HCT116 (cell line): Measurements from ENCODE around the gene CH25H. TPM values are rescaled to one million over a fixed set of nuclear protein-coding genes. Genes with fewer than 3 reads are reported as not detected.

Experiments used
- ATAC-seq: fragments of 200-7000 bp; cut with Tn5 transposase; 2 replicates; pipeline ENCODE4 v1.9.1; 2020; ENCODE audit warnings: mild to moderate bottlenecking, moderate library complexity
- BruUV-seq: library from RNA; stranded (reverse); fragments of 400-500 nt; replicated peaks from 2 replicates; lab custom pipeline; 2021; lab: Mats Ljungman, UMichigan
- CTCF ChIA-PET: fragments of 300-600 bp; sonication (Branson Sonifier 250); formaldehyde crosslinking; loops from one replicate; lab custom pipeline; 2021; ENCODE audit warnings: antibody characterized with exemption; lab: Charles Lee
- POLR2A ChIA-PET: fragments of 300-600, 350-600 bp; sonication (Branson Sonifier 250); formaldehyde crosslinking; loops from one replicate; lab custom pipeline; 2021; ENCODE audit warnings: antibody characterized with exemption; lab: Charles Lee
- RAD21 ChIA-PET, 2 experiments: fragments of 300-600 bp; sonication (Branson Sonifier 250); formaldehyde crosslinking; loops; one replicate each; lab custom pipeline; 2023; ENCODE audit warnings: low total read pairs in 2 of 2; ENCODE audit not compliant: uncharacterized antibody in 2 of 2, unreplicated experiment in 2 of 2, low non-redundant PET in 1 of 2; lab: Charles Lee
- DNase-seq: peaks from one replicate; pipeline ENCODE4 v3.0.0-alpha.2; 2010; ENCODE audit warnings: low read depth, low spot score
- H2AFZ ChIP-seq: fragments of 200-600 bp; shearing (Covaris generic), sonication (generic); 2 replicates; pipeline ENCODE4 v1.6.1; 2017; ENCODE audit warnings: low read depth, mixed run types, mixed read lengths, antibody characterized with exemption, low read length; ENCODE audit not compliant: poor library complexity, severe bottlenecking
- H3K27ac ChIP-seq: 2 replicates; pipeline ENCODE4 v1.5.1; 2012; ENCODE audit warnings: low read depth, low read length
- H3K27me3 ChIP-seq: fragments of 200-600 bp; sonication (generic); 2 replicates; pipeline ENCODE4 v1.6.1; 2016; ENCODE audit warnings: mixed run types, low read length, mixed read lengths; ENCODE audit not compliant: insufficient read depth
- H3K36me3 ChIP-seq, 2 experiments: fragments of 200-500 bp in 1 of 2; fragments of 200-600 bp in 1 of 2; sonication (Bioruptor generic) in 1 of 2; sonication (generic) in 1 of 2; 2 replicates each; pipeline versions ENCODE4 v1.5.1 to v1.6.1; 2014 to 2016; ENCODE audit warnings: low read length in 2 of 2, inconsistent platforms in 1 of 2, mixed read lengths in 1 of 2, mixed run types in 1 of 2; ENCODE audit not compliant: insufficient read depth in 2 of 2, control insufficient read depth in 1 of 2
- H3K4me1 ChIP-seq, 2 experiments: fragments of 200-600 bp in 1 of 2; sonication (generic) in 1 of 2; 2 replicates each; pipeline versions ENCODE4 v1.5.1 to v1.6.1; 2012 to 2017; ENCODE audit warnings: low read length in 2 of 2, inconsistent platforms in 1 of 2, mild to moderate bottlenecking in 1 of 2, mixed read lengths in 1 of 2, mixed run types in 1 of 2, moderate library complexity in 1 of 2; ENCODE audit not compliant: insufficient read depth in 2 of 2, control insufficient read depth in 1 of 2
- H3K4me2 ChIP-seq: fragments of 200-600 bp; sonication (generic); 2 replicates; pipeline ENCODE4 v1.6.1; 2017; ENCODE audit warnings: mixed run types, low read length, mixed read lengths
- H3K4me3 ChIP-seq, 2 experiments: fragments of 200-600 bp in 1 of 2; sonication (generic) in 1 of 2; replicated peaks in 1 of 2; 2 replicates each; pipeline ENCODE4 v1.5.1; 2011 to 2016; ENCODE audit warnings: low read length in 2 of 2, control low read depth in 1 of 2, low read depth in 1 of 2, mild to moderate bottlenecking in 1 of 2, mixed read lengths in 1 of 2, mixed run types in 1 of 2
- H3K79me2 ChIP-seq: fragments of 200-600 bp; sonication (generic); 2 replicates; pipeline ENCODE4 v1.6.1; 2017; ENCODE audit warnings: mild to moderate bottlenecking, mixed run types, low read length, moderate library complexity, mixed read lengths; ENCODE audit not compliant: insufficient read depth
- H3K9ac ChIP-seq: fragments of 200-600 bp; sonication (generic); 2 replicates; pipeline ENCODE4 v1.6.1; 2016; ENCODE audit warnings: low read length, mixed read lengths
- H3K9me2 ChIP-seq: fragments of 200-600 bp; sonication (generic), shearing (Covaris generic); 2 replicates; pipeline ENCODE4 v1.6.1; 2017; ENCODE audit warnings: mixed run types, mild to moderate bottlenecking, moderate library complexity; ENCODE audit not compliant: insufficient read depth
- H3K9me3 ChIP-seq, 2 experiments: fragments of 200-500 bp in 1 of 2; fragments of 200-600 bp in 1 of 2; sonication (Bioruptor generic) in 1 of 2; sonication (generic) in 1 of 2; 2 replicates each; pipeline ENCODE4 v1.6.1; 2014 to 2017; ENCODE audit warnings: low read length in 2 of 2, mixed read lengths in 2 of 2, inconsistent platforms in 1 of 2, low read depth in 1 of 2, mild to moderate bottlenecking in 1 of 2, mixed run types in 1 of 2, moderate library complexity in 1 of 2; ENCODE audit not compliant: control insufficient read depth in 1 of 2, insufficient read depth in 1 of 2
- H4K20me1 ChIP-seq: fragments of 200-600 bp; sonication (generic), shearing (Covaris generic); 2 replicates; pipeline ENCODE4 v1.6.1; 2017; ENCODE audit warnings: mixed run types, mild to moderate bottlenecking, moderate library complexity; ENCODE audit not compliant: insufficient read depth
- CBX3 ChIP-seq: IDR thresholded peaks from 2 replicates; pipeline ENCODE4 v1.6.1; 2012; ENCODE audit warnings: low read depth
- EGR1 ChIP-seq: IDR thresholded peaks from 2 replicates; pipeline ENCODE4 v1.6.1; 2012; ENCODE audit warnings: low read depth
- ELF1 ChIP-seq: IDR thresholded peaks from 2 replicates; pipeline ENCODE4 v1.6.1; 2012; ENCODE audit warnings: low read depth, borderline replicate concordance
- EZH2 ChIP-seq: fragments of 200-600 bp; sonication (generic); IDR thresholded peaks from 2 replicates; pipeline ENCODE4 v1.6.1; 2017; ENCODE audit warnings: antibody characterized with exemption, mixed run types
- EZH2phosphoT487 ChIP-seq: fragments of 200-600 bp; IDR thresholded peaks from 2 replicates; pipeline ENCODE4 v1.6.1; 2018; ENCODE audit warnings: antibody characterized with exemption, borderline replicate concordance
- FOSL1 ChIP-seq: IDR thresholded peaks from 2 replicates; pipeline ENCODE4 v1.6.1; 2012; ENCODE audit warnings: low read depth
- POLR2A ChIP-seq: IDR thresholded peaks from 2 replicates; pipeline ENCODE4 v1.7.0; 2011; ENCODE audit warnings: borderline replicate concordance; ENCODE audit not compliant: insufficient read depth, insufficient read length; ENCODE audit errors: extremely low read depth
- POLR2AphosphoS5 ChIP-seq: IDR thresholded peaks from 2 replicates; pipeline ENCODE4 v1.6.1; 2011; ENCODE audit warnings: mild to moderate bottlenecking, low read depth, low read length, moderate library complexity
- RAD21 ChIP-seq: IDR thresholded peaks from 2 replicates; pipeline ENCODE4 v1.6.1; 2012; ENCODE audit warnings: low read depth, mild to moderate bottlenecking
- SIN3A ChIP-seq: IDR thresholded peaks from 2 replicates; pipeline ENCODE4 v1.6.1; 2012; ENCODE audit warnings: low read depth
- SP1 ChIP-seq: IDR thresholded peaks from 2 replicates; pipeline ENCODE4 v1.6.1; 2012; ENCODE audit warnings: low read depth
- SRF ChIP-seq: IDR thresholded peaks from 2 replicates; pipeline ENCODE4 v1.6.1; 2012; ENCODE audit warnings: low read depth
- TCF7L2 ChIP-seq: IDR thresholded peaks from 2 replicates; pipeline ENCODE4 v1.7.0; 2011; ENCODE audit warnings: borderline replicate concordance, inconsistent platforms; ENCODE audit not compliant: insufficient read depth, insufficient read length; ENCODE audit errors: extremely low read depth
- YY1 ChIP-seq: IDR thresholded peaks from 2 replicates; pipeline ENCODE4 v1.6.1; 2011; ENCODE audit warnings: low read length, low read depth, moderate library complexity, mild to moderate bottlenecking; ENCODE audit not compliant: insufficient replicate concordance; ENCODE audit errors: extremely low read depth
- ZNF274 ChIP-seq: fragments of 200-500 bp; sonication (Bioruptor generic); IDR thresholded peaks from 2 replicates; pipeline ENCODE4 v1.6.1; 2014; ENCODE audit warnings: mild to moderate bottlenecking, low read depth, low read length, inconsistent platforms
- intact Hi-C: fragments of 100-400 bp; cut with micrococcal nuclease; formaldehyde crosslinking; loops from 2 replicates; pipeline ENCODE4 v1.10.0; 2022
- total RNA-seq: library from RNA; stranded (reverse); gene quantifications from one replicate; pipeline ENCODE4 v1.2.1, GENCODE V29; 2021; ENCODE audit not compliant: unreplicated experiment
- TF ChIP-seq, protein P1 (sequence below), 3 experiments: fragments of 200-600 bp in 1 of 3; sonication (generic) in 1 of 3; IDR thresholded peaks in 2 of 3; conservative IDR thresholded peaks in 1 of 3; 2 replicates each; pipeline ENCODE4 v1.5.1; 2012 to 2017; ENCODE audit warnings: low read depth in 2 of 3, low read length in 2 of 3, antibody characterized with exemption in 1 of 3, borderline replicate concordance in 1 of 3, control low read depth in 1 of 3, mild to moderate bottlenecking in 1 of 3, mixed read lengths in 1 of 3, mixed run types in 1 of 3, moderate library complexity in 1 of 3; ENCODE audit not compliant: insufficient read depth in 1 of 3
- TF ChIP-seq, protein P2 (sequence below): IDR thresholded peaks from 2 replicates; pipeline ENCODE4 v1.6.1; 2011; ENCODE audit warnings: mild to moderate bottlenecking, low read length, moderate library complexity; ENCODE audit not compliant: insufficient replicate concordance; ENCODE audit errors: extremely low read depth

CH25H gene
- total RNA-seq, 1 experiment from 2014 or later: not detected

DNA sequence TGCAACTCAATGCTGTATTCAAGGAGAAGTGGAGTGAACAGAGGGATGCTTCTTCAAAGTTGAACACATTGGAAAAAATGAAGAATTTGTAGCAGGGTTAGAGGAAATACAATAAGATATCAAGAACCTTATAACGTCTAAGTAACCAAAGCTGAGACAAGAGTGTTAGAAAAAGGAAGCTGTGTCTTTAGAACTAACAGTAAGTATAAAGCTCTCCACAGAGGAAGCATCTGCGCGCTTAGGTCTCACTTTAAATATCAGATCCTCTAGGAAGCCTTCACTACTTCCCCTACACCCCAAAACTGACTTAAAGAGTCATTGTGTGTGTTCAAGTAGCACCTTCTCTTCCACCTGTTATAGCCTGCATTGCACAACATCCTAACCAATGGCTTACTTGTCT is 43.0 kb downstream of the CH25H start:
- Histone ChIP-seq H3K9me3 (no peaks in the 10 kb centered on the region), H3K4me3 (no peak overlapping the region), H3K9me2 (no peaks in the 10 kb centered on the region), H4K20me1 (no peaks in the 10 kb centered on the region), H3K4me2 (no peak overlapping the region), H2AFZ (no peak overlapping the region), H3K4me1 (no peaks in the 10 kb centered on the region), H3K9ac (no peak overlapping the region), H3K79me2 (no peaks in the 10 kb centered on the region), H3K36me3 (no peaks in the 10 kb centered on the region), H3K27ac (no peak overlapping the region), H3K27me3 (no peaks in the 10 kb centered on the region)
- ATAC-seq (no peak), DNase-seq (no peak)
- TF ChIP-seq FOSL1: no peak
- no peak for TF ChIP-seq SP1
- TF ChIP-seq ZNF274: no peak
- no peak for TF ChIP-seq SIN3A
- intact Hi-C loops: no loop called here
- no TSS peak for BruUV-seq
- ChIA-PET RAD21 (no interaction called here), POLR2A (no interaction called here), CTCF (no interaction called here)

DNA sequence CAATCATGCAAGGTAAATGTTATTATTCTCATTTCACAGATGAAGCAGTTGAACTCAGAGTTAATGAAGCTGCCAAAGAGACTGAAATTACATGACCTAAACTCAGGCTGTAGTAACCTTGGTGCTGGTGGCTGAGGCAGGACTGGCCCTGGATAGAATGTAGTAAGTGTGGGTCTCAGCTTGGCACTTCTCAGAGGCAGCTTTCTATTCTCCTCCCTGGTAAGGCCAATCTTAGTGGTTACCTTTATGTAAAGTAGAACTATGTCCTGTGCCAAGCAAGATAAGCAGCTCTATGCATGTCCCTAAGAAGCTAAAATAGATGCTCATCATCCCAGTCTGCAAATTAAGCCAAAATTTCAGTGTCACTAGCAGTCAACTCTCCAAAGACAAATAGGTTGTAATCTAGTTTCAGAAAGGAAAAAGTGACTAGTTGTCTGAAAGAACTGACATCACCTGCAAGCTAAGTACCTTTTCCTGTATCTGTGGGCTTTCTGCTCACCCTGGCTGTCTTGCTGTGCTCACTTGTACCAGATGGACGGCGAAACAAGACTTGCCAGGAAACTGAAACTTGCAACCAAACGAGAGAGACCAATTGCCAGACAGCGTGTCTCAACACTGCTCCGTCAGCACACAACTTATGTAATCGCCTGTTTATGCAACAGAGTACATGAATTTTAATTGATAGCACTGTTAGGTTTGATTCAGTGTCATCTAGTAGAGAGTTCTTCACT is 43.7 kb downstream of the CH25H start:
- H3K27me3 ChIP-seq: no peaks in the 10 kb centered on the region
- H3K4me1 ChIP-seq: no peaks in the 10 kb centered on the region
- ChIA-PET POLR2A (no interaction called here), CTCF (no interaction called here), RAD21 (no interaction called here)
- H3K4me2 ChIP-seq: no peak overlapping the region
- intact Hi-C loops: no loop called here
- H4K20me1 ChIP-seq: no peaks in the 10 kb centered on the region
- ATAC-seq (no peak), DNase-seq (no peak)
- no peak overlapping the region for H3K9ac ChIP-seq
- no peaks in the 10 kb centered on the region for H3K9me3 ChIP-seq
- H3K27ac ChIP-seq: no peak overlapping the region
- H3K4me3 ChIP-seq: no peak overlapping the region
- no peak overlapping the region for H2AFZ ChIP-seq
- H3K36me3 ChIP-seq: no peaks in the 10 kb centered on the region
- BruUV-seq: no TSS peak
- H3K79me2 ChIP-seq: no peaks in the 10 kb centered on the region
- no peaks in the 10 kb centered on the region for H3K9me2 ChIP-seq
- TF ChIP-seq SP1 (no peak), TCF7L2 (no peak), POLR2AphosphoS5 (no peak), ZNF274 (no peak), POLR2A (no peak), ELF1 (no peak), EGR1 (no peak), SRF (no peak), RAD21 (no peak), YY1 (no peak), EZH2 (no peak), SIN3A (no peak), CBX3 (no peak), FOSL1 (no peak), EZH2phosphoT487 (no peak)
- TF ChIP-seq, protein P1, sequence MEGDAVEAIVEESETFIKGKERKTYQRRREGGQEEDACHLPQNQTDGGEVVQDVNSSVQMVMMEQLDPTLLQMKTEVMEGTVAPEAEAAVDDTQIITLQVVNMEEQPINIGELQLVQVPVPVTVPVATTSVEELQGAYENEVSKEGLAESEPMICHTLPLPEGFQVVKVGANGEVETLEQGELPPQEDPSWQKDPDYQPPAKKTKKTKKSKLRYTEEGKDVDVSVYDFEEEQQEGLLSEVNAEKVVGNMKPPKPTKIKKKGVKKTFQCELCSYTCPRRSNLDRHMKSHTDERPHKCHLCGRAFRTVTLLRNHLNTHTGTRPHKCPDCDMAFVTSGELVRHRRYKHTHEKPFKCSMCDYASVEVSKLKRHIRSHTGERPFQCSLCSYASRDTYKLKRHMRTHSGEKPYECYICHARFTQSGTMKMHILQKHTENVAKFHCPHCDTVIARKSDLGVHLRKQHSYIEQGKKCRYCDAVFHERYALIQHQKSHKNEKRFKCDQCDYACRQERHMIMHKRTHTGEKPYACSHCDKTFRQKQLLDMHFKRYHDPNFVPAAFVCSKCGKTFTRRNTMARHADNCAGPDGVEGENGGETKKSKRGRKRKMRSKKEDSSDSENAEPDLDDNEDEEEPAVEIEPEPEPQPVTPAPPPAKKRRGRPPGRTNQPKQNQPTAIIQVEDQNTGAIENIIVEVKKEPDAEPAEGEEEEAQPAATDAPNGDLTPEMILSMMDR (IDR thresholded peaks at IDR 0.05 in 2 of 3, conservative IDR thresholded peaks at IDR 0.05 in 1 of 3; ENCODE audit: borderline replicate concordance in 1 of 3, insufficient read depth in 1 of 3, low read depth in 2 of 3, low read length in 2 of 3): no peak
- TF ChIP-seq, protein P2, sequence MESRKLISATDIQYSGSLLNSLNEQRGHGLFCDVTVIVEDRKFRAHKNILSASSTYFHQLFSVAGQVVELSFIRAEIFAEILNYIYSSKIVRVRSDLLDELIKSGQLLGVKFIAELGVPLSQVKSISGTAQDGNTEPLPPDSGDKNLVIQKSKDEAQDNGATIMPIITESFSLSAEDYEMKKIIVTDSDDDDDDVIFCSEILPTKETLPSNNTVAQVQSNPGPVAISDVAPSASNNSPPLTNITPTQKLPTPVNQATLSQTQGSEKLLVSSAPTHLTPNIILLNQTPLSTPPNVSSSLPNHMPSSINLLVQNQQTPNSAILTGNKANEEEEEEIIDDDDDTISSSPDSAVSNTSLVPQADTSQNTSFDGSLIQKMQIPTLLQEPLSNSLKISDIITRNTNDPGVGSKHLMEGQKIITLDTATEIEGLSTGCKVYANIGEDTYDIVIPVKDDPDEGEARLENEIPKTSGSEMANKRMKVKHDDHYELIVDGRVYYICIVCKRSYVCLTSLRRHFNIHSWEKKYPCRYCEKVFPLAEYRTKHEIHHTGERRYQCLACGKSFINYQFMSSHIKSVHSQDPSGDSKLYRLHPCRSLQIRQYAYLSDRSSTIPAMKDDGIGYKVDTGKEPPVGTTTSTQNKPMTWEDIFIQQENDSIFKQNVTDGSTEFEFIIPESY: no peak
